Neural progenitor cell (in vitro differentiated cells): ENCODE data around the gene PREX1.

Experiments
- CTCF ChIP-seq: fragments of 200-600 bp; sonication (generic); IDR thresholded peaks from 2 replicates; pipeline ENCODE4 v1.5.1; 2017; ENCODE audit warnings: antibody characterized with exemption, mild to moderate bottlenecking
- EZH2 ChIP-seq: fragments of 200-600 bp; sonication (generic); IDR thresholded peaks from 2 replicates; pipeline ENCODE4 v1.6.1; 2017; ENCODE audit warnings: antibody characterized with exemption, mild to moderate bottlenecking, moderate library complexity
- EZH2phosphoT487 ChIP-seq: fragments of 200-600 bp; sonication (generic); IDR thresholded peaks from 2 replicates; pipeline ENCODE4 v1.6.1; 2017; ENCODE audit warnings: antibody characterized with exemption

GRCh38 chr20:48748556-48748955 lies 79.2 kb downstream of the PREX1 start:
- TF ChIP-seq CTCF, result no peak
- TF ChIP-seq EZH2phosphoT487, result no peak
- no peak for TF ChIP-seq EZH2
